Panc1 (cell line): ENCODE results near the gene BICD1. TPM values are rescaled to one million over a fixed set of nuclear protein-coding genes. Genes with fewer than 3 reads are reported as not detected.

ENCODE experiments used
- ATAC-seq: fragments of 200-7000 bp; cut with Tn5 transposase; 2 replicates; pipeline ENCODE4 v1.9.1; 2020; ENCODE audit warnings: mild to moderate bottlenecking, moderate library complexity
- BruUV-seq: library from RNA; stranded (reverse); fragments of 400-500 nt; replicated peaks from 2 replicates; lab custom pipeline; 2021; lab: Mats Ljungman, UMichigan
- CTCF ChIA-PET: fragments of 300-600 bp; sonication (Branson Sonifier 250); formaldehyde crosslinking; loops from one replicate; lab custom pipeline; 2022; ENCODE audit warnings: antibody characterized with exemption; lab: Charles Lee
- POLR2A ChIA-PET: fragments of 300-600 bp; sonication (Branson Sonifier 250); formaldehyde crosslinking; loops from one replicate; lab custom pipeline; 2022; ENCODE audit warnings: antibody characterized with exemption; lab: Charles Lee
- DNase-seq: peaks from one replicate; pipeline ENCODE4 v3.0.0-alpha.2; 2010; ENCODE audit warnings: low read depth, low spot score
- H3K27ac ChIP-seq: 2 replicates; pipeline ENCODE4 v1.5.1; 2011; ENCODE audit warnings: mild to moderate bottlenecking, low read length, inconsistent platforms
- H3K27me3 ChIP-seq: fragments of 200-500 bp; sonication (Bioruptor generic); 2 replicates; pipeline ENCODE4 v1.6.0; 2014; ENCODE audit warnings: low read length, inconsistent platforms; ENCODE audit not compliant: control insufficient read depth, insufficient read depth
- H3K36me3 ChIP-seq: fragments of 200-500 bp; sonication (Bioruptor generic); 2 replicates; pipeline ENCODE4 v1.5.1; 2014; ENCODE audit warnings: inconsistent platforms, mild to moderate bottlenecking, low read length, moderate library complexity; ENCODE audit not compliant: control insufficient read depth, insufficient read depth
- H3K4me1 ChIP-seq: 2 replicates; pipeline ENCODE4 v1.5.1; 2011; ENCODE audit warnings: inconsistent platforms, mild to moderate bottlenecking, low read length, moderate library complexity; ENCODE audit not compliant: control insufficient read depth, insufficient read depth
- H3K4me3 ChIP-seq, 2 experiments: 2 replicates each; pipeline ENCODE4 v1.5.1; 2011 to 2012; ENCODE audit warnings: low read depth in 2 of 2, low read length in 2 of 2, mild to moderate bottlenecking in 2 of 2, inconsistent platforms in 1 of 2, moderate library complexity in 1 of 2
- H3K9me3 ChIP-seq: fragments of 200-500 bp; sonication (Bioruptor generic); 2 replicates; pipeline ENCODE4 v1.5.1; 2014; ENCODE audit warnings: low read depth, mild to moderate bottlenecking, inconsistent platforms, low read length, moderate library complexity; ENCODE audit not compliant: control insufficient read depth, insufficient read depth
- POLR2AphosphoS5 ChIP-seq: IDR thresholded peaks from 2 replicates; pipeline ENCODE4 v1.6.1; 2012; ENCODE audit warnings: mild to moderate bottlenecking, low read depth, low read length, moderate library complexity
- SIN3A ChIP-seq: IDR thresholded peaks from 2 replicates; pipeline ENCODE4 v1.6.1; 2012; ENCODE audit warnings: low read depth, mild to moderate bottlenecking, low read length, moderate library complexity, borderline replicate concordance; ENCODE audit not compliant: insufficient read depth
- TCF7L2 ChIP-seq: IDR thresholded peaks from 2 replicates; pipeline ENCODE4 v1.6.1; 2011; ENCODE audit warnings: mild to moderate bottlenecking, low read depth, low read length, inconsistent platforms
- in situ Hi-C: cut with HindIII; loops from 2 replicates; pipeline ENCODE4 v1.10.0; 2016; ENCODE audit warnings: low sequenced_read_pairs, low pct_unique_long_range_greater_than_20kb
- intact Hi-C: fragments of 100-400 bp; cut with micrococcal nuclease; formaldehyde crosslinking; loops from one replicate; pipeline ENCODE4 v1.10.0; 2022; ENCODE audit not compliant: unreplicated experiment
- total RNA-seq: library from RNA; stranded (reverse); gene quantifications from one replicate; pipeline ENCODE4 v1.2.1, GENCODE V29; 2021; ENCODE audit not compliant: unreplicated experiment
- TF ChIP-seq, protein P1 (sequence below), 2 experiments: IDR thresholded peaks; 2 replicates each; pipeline ENCODE4 v1.6.1; 2011 to 2012; ENCODE audit warnings: low read depth in 2 of 2, control low read depth in 1 of 2, low read length in 1 of 2, mild to moderate bottlenecking in 1 of 2, moderate library complexity in 1 of 2; ENCODE audit not compliant: insufficient read depth in 1 of 2
- TF ChIP-seq, protein P2 (sequence below): fragments of 450-650 bp; IDR thresholded peaks from 2 replicates; pipeline ENCODE4 v1.5.1; 2017; ENCODE audit warnings: mild to moderate bottlenecking

BICD1 gene
- total RNA-seq, 1 experiment from 2014 or later: 40.0 TPM

DNA sequence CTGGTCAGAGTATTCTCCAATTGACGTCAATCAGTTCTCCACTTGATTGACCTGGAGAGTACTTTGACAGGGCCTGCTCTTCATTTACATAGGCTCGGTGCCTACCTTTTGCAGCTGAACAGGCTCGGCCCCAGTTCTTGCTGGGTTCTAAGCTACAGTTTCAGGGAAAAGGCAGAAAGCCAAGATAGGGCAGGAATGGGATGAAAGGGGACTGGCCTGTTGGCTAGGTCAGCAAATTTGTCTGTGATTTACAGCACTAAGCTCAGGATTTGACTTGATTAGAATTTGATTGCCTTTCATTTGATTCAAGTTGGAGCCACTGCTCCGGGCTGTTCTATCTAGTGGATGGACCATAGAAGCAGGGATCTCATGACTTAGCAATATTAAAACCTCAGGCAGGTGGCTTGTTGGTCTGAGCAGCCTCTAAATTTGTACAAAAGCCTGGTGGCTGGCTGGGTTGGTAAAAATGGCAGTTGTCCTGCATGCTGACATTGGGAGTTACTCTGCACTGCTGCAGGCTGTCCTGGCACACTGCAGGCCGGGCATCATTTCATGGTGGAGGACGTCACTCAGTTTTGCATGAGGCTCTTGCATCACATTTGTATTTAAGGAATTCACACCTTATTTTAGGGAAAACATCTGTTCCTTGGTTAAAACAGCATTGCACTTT is 71.8 kb downstream of the BICD1 start:
- POLR2A ChIA-PET: no interaction called here
- intact Hi-C loops: no loop called here
- Histone ChIP-seq H3K4me1 (no peaks in the 10 kb centered on the region), H3K9me3 (no peaks in the 10 kb centered on the region), H3K27me3 (no peaks in the 10 kb centered on the region), H3K27ac (no peak overlapping the region), H3K36me3 (no peaks in the 10 kb centered on the region), H3K4me3 (no peak overlapping the region)
- no TSS peak for BruUV-seq
- ATAC-seq (no peak), DNase-seq (no peak)
- TF ChIP-seq POLR2AphosphoS5 (no peak), TCF7L2 (no peak), SIN3A (no peak)
- TF ChIP-seq, protein P1, sequence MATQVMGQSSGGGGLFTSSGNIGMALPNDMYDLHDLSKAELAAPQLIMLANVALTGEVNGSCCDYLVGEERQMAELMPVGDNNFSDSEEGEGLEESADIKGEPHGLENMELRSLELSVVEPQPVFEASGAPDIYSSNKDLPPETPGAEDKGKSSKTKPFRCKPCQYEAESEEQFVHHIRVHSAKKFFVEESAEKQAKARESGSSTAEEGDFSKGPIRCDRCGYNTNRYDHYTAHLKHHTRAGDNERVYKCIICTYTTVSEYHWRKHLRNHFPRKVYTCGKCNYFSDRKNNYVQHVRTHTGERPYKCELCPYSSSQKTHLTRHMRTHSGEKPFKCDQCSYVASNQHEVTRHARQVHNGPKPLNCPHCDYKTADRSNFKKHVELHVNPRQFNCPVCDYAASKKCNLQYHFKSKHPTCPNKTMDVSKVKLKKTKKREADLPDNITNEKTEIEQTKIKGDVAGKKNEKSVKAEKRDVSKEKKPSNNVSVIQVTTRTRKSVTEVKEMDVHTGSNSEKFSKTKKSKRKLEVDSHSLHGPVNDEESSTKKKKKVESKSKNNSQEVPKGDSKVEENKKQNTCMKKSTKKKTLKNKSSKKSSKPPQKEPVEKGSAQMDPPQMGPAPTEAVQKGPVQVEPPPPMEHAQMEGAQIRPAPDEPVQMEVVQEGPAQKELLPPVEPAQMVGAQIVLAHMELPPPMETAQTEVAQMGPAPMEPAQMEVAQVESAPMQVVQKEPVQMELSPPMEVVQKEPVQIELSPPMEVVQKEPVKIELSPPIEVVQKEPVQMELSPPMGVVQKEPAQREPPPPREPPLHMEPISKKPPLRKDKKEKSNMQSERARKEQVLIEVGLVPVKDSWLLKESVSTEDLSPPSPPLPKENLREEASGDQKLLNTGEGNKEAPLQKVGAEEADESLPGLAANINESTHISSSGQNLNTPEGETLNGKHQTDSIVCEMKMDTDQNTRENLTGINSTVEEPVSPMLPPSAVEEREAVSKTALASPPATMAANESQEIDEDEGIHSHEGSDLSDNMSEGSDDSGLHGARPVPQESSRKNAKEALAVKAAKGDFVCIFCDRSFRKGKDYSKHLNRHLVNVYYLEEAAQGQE (IDR thresholded peaks at IDR 0.05; ENCODE audit: insufficient read depth in 1 of 2, low read depth in 2 of 2, low read length in 1 of 2): no peak
- TF ChIP-seq, protein P2, sequence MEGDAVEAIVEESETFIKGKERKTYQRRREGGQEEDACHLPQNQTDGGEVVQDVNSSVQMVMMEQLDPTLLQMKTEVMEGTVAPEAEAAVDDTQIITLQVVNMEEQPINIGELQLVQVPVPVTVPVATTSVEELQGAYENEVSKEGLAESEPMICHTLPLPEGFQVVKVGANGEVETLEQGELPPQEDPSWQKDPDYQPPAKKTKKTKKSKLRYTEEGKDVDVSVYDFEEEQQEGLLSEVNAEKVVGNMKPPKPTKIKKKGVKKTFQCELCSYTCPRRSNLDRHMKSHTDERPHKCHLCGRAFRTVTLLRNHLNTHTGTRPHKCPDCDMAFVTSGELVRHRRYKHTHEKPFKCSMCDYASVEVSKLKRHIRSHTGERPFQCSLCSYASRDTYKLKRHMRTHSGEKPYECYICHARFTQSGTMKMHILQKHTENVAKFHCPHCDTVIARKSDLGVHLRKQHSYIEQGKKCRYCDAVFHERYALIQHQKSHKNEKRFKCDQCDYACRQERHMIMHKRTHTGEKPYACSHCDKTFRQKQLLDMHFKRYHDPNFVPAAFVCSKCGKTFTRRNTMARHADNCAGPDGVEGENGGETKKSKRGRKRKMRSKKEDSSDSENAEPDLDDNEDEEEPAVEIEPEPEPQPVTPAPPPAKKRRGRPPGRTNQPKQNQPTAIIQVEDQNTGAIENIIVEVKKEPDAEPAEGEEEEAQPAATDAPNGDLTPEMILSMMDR: no peak
- in situ Hi-C loops: no loop called here
- CTCF ChIA-PET: no interaction called here

DNA sequence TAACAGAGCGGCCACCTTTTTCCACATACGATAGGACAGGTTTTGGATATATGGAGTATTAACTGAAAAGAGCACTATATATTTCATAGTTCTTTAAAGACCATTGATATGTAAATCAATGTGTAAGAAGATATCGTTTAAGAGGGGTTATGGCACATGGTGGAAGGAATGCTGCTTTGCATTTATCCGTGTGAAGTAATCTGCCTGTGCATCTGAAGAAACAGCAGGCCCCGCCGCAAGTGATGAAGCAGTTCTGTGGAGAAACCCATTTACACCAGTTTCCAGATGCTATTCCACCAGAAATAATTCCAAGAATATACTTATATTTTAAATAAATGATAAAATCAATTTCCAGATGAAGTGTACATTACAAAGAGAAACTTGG is 72.4 kb downstream of the BICD1 start:
- no peak for TF ChIP-seq TCF7L2
- TF ChIP-seq SIN3A: no peak
- TF ChIP-seq POLR2AphosphoS5: no peak
- in situ Hi-C loops: no loop called here

DNA sequence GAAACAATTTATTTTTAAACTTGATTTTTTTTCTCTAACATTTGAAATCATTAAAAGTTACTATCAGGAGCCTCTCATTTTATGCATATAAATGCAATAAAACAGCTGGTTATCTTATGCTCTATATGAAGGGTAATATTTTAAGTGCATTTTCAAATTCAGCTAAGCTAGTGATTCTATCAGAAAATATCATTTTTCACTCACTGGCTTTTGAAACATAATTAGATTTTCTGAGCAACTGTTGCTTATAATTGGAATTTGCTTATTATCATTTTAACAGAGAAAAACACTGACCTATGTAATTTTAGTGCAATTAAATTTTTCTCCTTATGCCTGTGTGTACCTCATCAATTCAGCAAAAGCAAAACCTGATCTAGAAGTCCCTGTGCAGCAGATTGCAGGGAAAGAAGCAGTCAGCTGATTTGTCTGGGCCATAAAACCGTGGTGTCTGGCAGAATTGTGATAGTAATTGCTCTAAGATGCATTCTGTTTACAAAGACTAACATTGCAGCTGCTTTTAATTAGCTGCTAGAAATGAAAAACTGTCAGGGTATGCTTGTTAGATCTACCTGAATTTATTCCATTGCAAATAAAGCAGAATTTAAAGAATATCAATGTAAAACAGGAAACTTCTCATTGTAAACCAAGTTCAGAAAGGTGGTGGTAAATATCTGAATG is 75.0 kb downstream of the BICD1 start:
- Histone ChIP-seq H3K9me3 (no peaks in the 10 kb centered on the region), H3K36me3 (no peaks in the 10 kb centered on the region), H3K4me3 (no peak overlapping the region), H3K27ac (no peak overlapping the region), H3K27me3 (no peaks in the 10 kb centered on the region), H3K4me1 (no peaks in the 10 kb centered on the region)
- no peak for DNase-seq
- ChIA-PET CTCF (no interaction called here), POLR2A (no interaction called here)
- intact Hi-C loops (no loop called here), in situ Hi-C loops (no loop called here)
- TF ChIP-seq TCF7L2 (no peak), SIN3A (no peak), POLR2AphosphoS5 (no peak)
- TF ChIP-seq, protein P1 (IDR thresholded peaks at IDR 0.05; ENCODE audit: insufficient read depth in 1 of 2, low read depth in 2 of 2, low read length in 1 of 2): no peak
- TF ChIP-seq, protein P2: no peak
- BruUV-seq: no TSS peak
- ATAC-seq: no peak

More for the DNA sequence above, 72.4 kb downstream of the BICD1 start:
- no peak for DNase-seq
- H3K4me1 ChIP-seq: no peaks in the 10 kb centered on the region
- no peak overlapping the region for H3K27ac ChIP-seq
- H3K4me3 ChIP-seq: no peak overlapping the region
- intact Hi-C loops: no loop called here
- no peaks in the 10 kb centered on the region for H3K27me3 ChIP-seq
- ChIA-PET CTCF (no interaction called here), POLR2A (no interaction called here)
- no TSS peak for BruUV-seq
- no peaks in the 10 kb centered on the region for H3K36me3 ChIP-seq
- no peaks in the 10 kb centered on the region for H3K9me3 ChIP-seq
- no peak for ATAC-seq
